ENCODE measurements around the gene SRPK1.

DNA sequence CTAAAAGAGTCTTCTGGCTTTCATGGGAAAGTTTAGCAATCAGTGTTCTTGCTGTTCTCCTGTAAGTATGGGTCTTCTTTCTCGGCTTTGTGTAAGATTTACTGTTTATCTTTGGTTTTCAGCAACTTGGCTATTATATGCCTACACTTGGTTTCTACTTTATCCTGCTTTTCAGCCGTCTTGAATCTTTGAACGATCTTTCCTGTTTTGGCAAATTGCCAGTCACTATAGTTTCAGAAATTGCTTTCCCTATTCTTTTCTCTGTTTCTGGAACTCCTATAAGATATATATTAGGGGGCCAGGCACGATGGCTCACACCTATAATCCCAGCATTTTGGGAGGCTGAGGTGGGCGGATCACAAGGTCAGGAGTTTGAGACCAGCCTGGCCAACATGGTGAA, 14.6 kb upstream of the SRPK1 start:
- TF ChIP-seq POLR2A (IDR thresholded peaks at IDR 0.05) (no peak), CTCF (IDR thresholded peaks at IDR 0.05) (no peak), POLR2AphosphoS5 (IDR thresholded peaks at IDR 0.05) (no peak), EP300 (IDR thresholded peaks at IDR 0.05; ENCODE audit: low read depth) (no peak)
